Trophoblast cell (in vitro differentiated cells and primary cell): ENCODE data around the gene GNPDA1.

Experiments
- DNase-seq, 2 donors: peaks; one replicate each; pipeline ENCODE4 v3.0.0-alpha.2; 2016
- H2AFZ ChIP-seq: 2 replicates; pipeline ENCODE4 v1.6.1; 2013; ENCODE audit warnings: low read length, moderate library complexity, mild to moderate bottlenecking; ENCODE audit not compliant: insufficient read depth, poor library complexity
- H2AK5ac ChIP-seq: 2 replicates; pipeline ENCODE4 v1.6.1; 2013; ENCODE audit warnings: mild to moderate bottlenecking, low read length
- H2BK120ac ChIP-seq: 2 replicates; pipeline ENCODE4 v1.6.1; 2013; ENCODE audit warnings: low read length, mild to moderate bottlenecking, moderate library complexity; ENCODE audit not compliant: insufficient read depth, poor library complexity
- H2BK12ac ChIP-seq: 2 replicates; pipeline ENCODE4 v1.6.1; 2013; ENCODE audit warnings: mild to moderate bottlenecking, low read length, moderate library complexity
- H2BK5ac ChIP-seq: 2 replicates; pipeline ENCODE4 v1.6.1; 2013; ENCODE audit warnings: low read length, low read depth, moderate library complexity, mild to moderate bottlenecking; ENCODE audit not compliant: poor library complexity
- H3K14ac ChIP-seq: 2 replicates; pipeline ENCODE4 v1.6.1; 2013; ENCODE audit warnings: mild to moderate bottlenecking, low read length
- H3K18ac ChIP-seq: 2 replicates; pipeline ENCODE4 v1.6.1; 2013; ENCODE audit warnings: mild to moderate bottlenecking, low read length
- H3K23ac ChIP-seq: 2 replicates; pipeline ENCODE4 v1.6.1; 2013; ENCODE audit warnings: low read length
- H3K27ac ChIP-seq: 2 replicates; pipeline ENCODE4 v1.5.1; 2013; ENCODE audit warnings: low read depth, mild to moderate bottlenecking, inconsistent platforms, low read length, moderate library complexity
- H3K27me3 ChIP-seq: 2 replicates; pipeline ENCODE4 v1.6.1; 2013; ENCODE audit warnings: inconsistent platforms, mild to moderate bottlenecking, low read length, moderate library complexity; ENCODE audit not compliant: insufficient read depth
- H3K36me3 ChIP-seq, 2 experiments: 1 replicate in 1 of 2; 2 replicates in 1 of 2; pipeline ENCODE4 v1.6.1; 2013; ENCODE audit warnings: low read length in 2 of 2, mild to moderate bottlenecking in 2 of 2, moderate library complexity in 1 of 2; ENCODE audit not compliant: insufficient read depth in 2 of 2, control insufficient read depth in 1 of 2
- H3K4ac ChIP-seq: 2 replicates; pipeline ENCODE4 v1.6.1; 2013; ENCODE audit warnings: low read depth, mild to moderate bottlenecking, low read length, moderate library complexity
- H3K4me1 ChIP-seq, 2 experiments: 1 replicate in 1 of 2; 2 replicates in 1 of 2; pipeline ENCODE4 v1.6.1; 2013; ENCODE audit warnings: low read length in 2 of 2, mild to moderate bottlenecking in 2 of 2, moderate library complexity in 1 of 2; ENCODE audit not compliant: insufficient read depth in 2 of 2, control insufficient read depth in 1 of 2
- H3K4me2 ChIP-seq: 2 replicates; pipeline ENCODE4 v1.6.1; 2013; ENCODE audit warnings: inconsistent platforms, mild to moderate bottlenecking, low read length, moderate library complexity
- H3K4me3 ChIP-seq: 2 replicates; pipeline ENCODE4 v1.5.1; 2013; ENCODE audit warnings: mild to moderate bottlenecking, low read depth, low read length, inconsistent platforms
- H3K79me1 ChIP-seq: one replicate; pipeline ENCODE4 v1.6.1; 2013; ENCODE audit warnings: low read length
- H3K79me2 ChIP-seq: 2 replicates; pipeline ENCODE4 v1.6.1; 2013; ENCODE audit warnings: low read length, mild to moderate bottlenecking; ENCODE audit not compliant: control insufficient read depth, insufficient read depth, poor library complexity
- H3K9ac ChIP-seq: 2 replicates; pipeline ENCODE4 v1.6.1; 2013; ENCODE audit warnings: mild to moderate bottlenecking, low read length
- H3K9me3 ChIP-seq: 2 replicates; pipeline ENCODE4 v1.6.1; 2013; ENCODE audit warnings: low read depth, mild to moderate bottlenecking, control low read depth, inconsistent platforms, low read length; ENCODE audit not compliant: insufficient read depth
- H4K12ac ChIP-seq: 2 replicates; pipeline ENCODE4 v1.6.1; 2013; ENCODE audit warnings: low read depth, mild to moderate bottlenecking, low read length, moderate library complexity
- H4K8ac ChIP-seq: 2 replicates; pipeline ENCODE4 v1.6.1; 2013; ENCODE audit warnings: low read depth, mild to moderate bottlenecking, low read length, moderate library complexity
- H4K91ac ChIP-seq: one replicate; pipeline ENCODE4 v1.6.1; 2013; ENCODE audit warnings: low read depth, mild to moderate bottlenecking, low read length, moderate library complexity
- WGBS: extraction: QIAGEN DNeasy Blood & Tissue Kit; methylation state at CpG from one replicate; pipeline ENCODE4 v1.1.7; 2013; ENCODE audit warnings: missing lambda C conversion rate; ENCODE audit not compliant: insufficient read length, insufficient coverage; ENCODE audit errors: extremely low coverage; 5-methylcytosine and 5-hydroxymethylcytosine counted together

GNPDA1 gene

DNA sequence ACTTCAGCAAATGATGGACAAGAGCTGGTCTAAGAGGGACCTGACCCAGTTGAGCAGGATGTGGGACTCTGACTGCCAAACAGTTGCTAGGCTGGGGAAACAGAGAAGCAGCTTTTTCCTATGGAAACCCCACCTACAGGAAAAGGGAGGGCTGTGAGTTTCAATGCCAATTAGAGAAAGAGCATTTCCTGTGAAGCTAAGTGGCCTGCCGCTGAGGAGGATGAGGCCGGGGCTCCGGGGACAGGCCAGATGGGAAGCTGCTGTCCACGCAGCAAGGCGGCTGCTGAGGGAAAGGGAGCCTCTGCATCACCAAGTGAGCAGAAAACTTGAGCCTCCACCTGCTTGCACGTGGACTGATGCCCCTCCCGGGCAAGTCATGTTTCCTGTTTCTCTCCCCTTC, 54.7 kb downstream of the GNPDA1 start, which contains the start of gene PCDH12:
Gene PCDH12 (minus strand): TSS at position 90 of the 400 bp plus-strand sequence. CDS start 351 bp downstream, outside the sequence.
- no peak within 1 kb of the TSS for H4K8ac ChIP-seq
- H3K4me1 ChIP-seq, result no peaks in the 10 kb centered on the region
- H3K79me2 ChIP-seq, result no peaks in the 10 kb centered on the region
- no peak within 1 kb of the TSS for H3K14ac ChIP-seq
- no peak within 1 kb of the TSS for H3K23ac ChIP-seq
- no peak within 1 kb of the TSS for H2BK12ac ChIP-seq
- H3K27ac ChIP-seq, result no peak within 1 kb of the TSS
- no peak within 1 kb of the TSS for H3K9ac ChIP-seq
- H4K12ac ChIP-seq, result no peak within 1 kb of the TSS
- no peaks in the 10 kb centered on the region for H3K36me3 ChIP-seq
- H2BK5ac ChIP-seq, result no peak within 1 kb of the TSS
- WGBS, result no CpG with 5 or more reads among the region's 7 CpGs
- H3K4ac ChIP-seq, result no peak within 1 kb of the TSS
- no peak within 1 kb of the TSS for H2AFZ ChIP-seq
- no peak within 1 kb of the TSS for H2BK120ac ChIP-seq
- no peaks in the 10 kb centered on the region for H3K79me1 ChIP-seq
- DNase-seq, result no peak
- H3K9me3 ChIP-seq, result peaks cover 2% of the 10 kb centered on the region
- H4K91ac ChIP-seq, result no peak within 1 kb of the TSS
- no peak within 1 kb of the TSS for H2AK5ac ChIP-seq
- H3K27me3 ChIP-seq, result no peaks in the 10 kb centered on the region
- no peak within 1 kb of the TSS for H3K18ac ChIP-seq
- H3K4me3 ChIP-seq, result no peak within 1 kb of the TSS
- no peak within 1 kb of the TSS for H3K4me2 ChIP-seq

DNA sequence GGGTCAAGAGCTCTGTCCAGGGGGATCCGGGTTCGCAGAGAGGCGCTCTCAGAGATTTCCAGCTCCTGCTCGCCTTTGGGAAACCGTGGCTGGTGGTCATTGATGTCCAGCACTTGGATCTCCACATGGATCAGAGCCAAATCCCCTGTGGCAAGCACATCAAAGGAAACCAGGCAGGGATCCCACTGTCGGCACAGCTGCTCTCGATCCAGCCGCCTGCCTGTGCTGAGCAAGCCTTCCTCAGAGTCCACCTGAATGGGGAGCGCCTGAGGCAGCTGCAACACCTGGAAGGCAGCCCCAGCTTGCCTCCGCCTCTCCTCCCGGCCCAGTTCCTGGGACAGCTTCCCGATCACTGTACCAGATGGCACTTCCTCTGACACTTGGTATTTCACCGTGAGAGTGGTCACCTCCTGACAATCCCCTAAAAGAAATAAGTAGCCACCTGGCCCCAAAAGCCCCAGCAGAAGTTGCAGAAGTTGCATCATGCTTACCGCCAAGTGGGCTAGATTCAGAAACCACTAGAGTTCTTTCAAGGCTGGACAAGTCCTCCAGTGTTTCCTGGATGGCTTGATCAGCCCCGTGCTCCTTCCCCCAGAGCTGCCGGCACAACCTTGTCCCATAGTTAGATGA, 55.3 kb downstream of the GNPDA1 start:
- peaks cover 2% of the 10 kb centered on the region for H3K9me3 ChIP-seq
- H2BK120ac ChIP-seq, result no peak overlapping the region
- H3K27me3 ChIP-seq, result no peaks in the 10 kb centered on the region
- H3K4me1 ChIP-seq, result no peaks in the 10 kb centered on the region
- no peak overlapping the region for H3K18ac ChIP-seq
- no peak overlapping the region for H3K9ac ChIP-seq
- no peak overlapping the region for H3K4me2 ChIP-seq
- no peak overlapping the region for H3K23ac ChIP-seq
- H4K8ac ChIP-seq, result no peak overlapping the region
- H2BK12ac ChIP-seq, result no peak overlapping the region
- H4K91ac ChIP-seq, result no peak overlapping the region
- H2BK5ac ChIP-seq, result no peak overlapping the region
- WGBS, result no CpG with 5 or more reads among the region's 16 CpGs
- no peak overlapping the region for H2AFZ ChIP-seq
- H3K4me3 ChIP-seq, result no peak overlapping the region
- H3K27ac ChIP-seq, result no peak overlapping the region
- no peak overlapping the region for H4K12ac ChIP-seq
- no peak overlapping the region for H2AK5ac ChIP-seq
- H3K79me2 ChIP-seq, result no peaks in the 10 kb centered on the region
- H3K79me1 ChIP-seq, result no peaks in the 10 kb centered on the region
- DNase-seq, result no peak
- H3K36me3 ChIP-seq, result no peaks in the 10 kb centered on the region
- no peak overlapping the region for H3K4ac ChIP-seq
- H3K14ac ChIP-seq, result no peak overlapping the region

DNA sequence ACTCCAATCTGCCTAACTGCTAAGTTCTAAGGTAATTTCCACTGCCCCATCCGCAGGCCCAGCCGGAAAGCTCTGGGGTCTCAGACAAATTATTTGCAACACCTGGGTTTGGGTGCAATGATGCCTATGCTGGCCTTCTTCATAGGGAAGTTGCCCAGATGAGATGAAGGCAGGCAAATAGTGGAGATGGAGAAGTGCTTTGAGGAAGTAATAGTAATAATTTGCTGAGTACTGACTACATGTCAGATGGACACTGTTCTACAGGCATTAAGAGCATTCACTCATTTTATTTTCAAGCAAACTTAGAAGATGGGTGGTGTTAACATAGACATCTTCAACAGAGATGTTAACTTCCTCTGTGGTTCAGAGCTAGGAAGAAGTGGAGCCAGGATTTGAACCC, 58.6 kb downstream of the GNPDA1 start:
- H2BK120ac ChIP-seq, result no peak overlapping the region
- H4K8ac ChIP-seq, result no peak overlapping the region
- no peak overlapping the region for H4K91ac ChIP-seq
- H3K79me2 ChIP-seq, result no peaks in the 10 kb centered on the region
- no peak overlapping the region for H2AFZ ChIP-seq
- no peak for DNase-seq
- no CpG with 5 or more reads among the region's 2 CpGs for WGBS
- no peak overlapping the region for H2AK5ac ChIP-seq
- H2BK12ac ChIP-seq, result no peak overlapping the region
- no peak overlapping the region for H3K4me3 ChIP-seq
- no peaks in the 10 kb centered on the region for H3K79me1 ChIP-seq
- H3K9me3 ChIP-seq, result peaks cover 2% of the 10 kb centered on the region
- H3K36me3 ChIP-seq, result no peaks in the 10 kb centered on the region
- no peak overlapping the region for H3K4me2 ChIP-seq
- H3K23ac ChIP-seq, result no peak overlapping the region
- no peak overlapping the region for H3K27ac ChIP-seq
- no peak overlapping the region for H3K18ac ChIP-seq
- H3K9ac ChIP-seq, result no peak overlapping the region
- no peak overlapping the region for H2BK5ac ChIP-seq
- no peak overlapping the region for H4K12ac ChIP-seq
- no peak overlapping the region for H3K4ac ChIP-seq
- no peaks in the 10 kb centered on the region for H3K4me1 ChIP-seq
- no peak overlapping the region for H3K14ac ChIP-seq
- H3K27me3 ChIP-seq, result no peaks in the 10 kb centered on the region

DNA sequence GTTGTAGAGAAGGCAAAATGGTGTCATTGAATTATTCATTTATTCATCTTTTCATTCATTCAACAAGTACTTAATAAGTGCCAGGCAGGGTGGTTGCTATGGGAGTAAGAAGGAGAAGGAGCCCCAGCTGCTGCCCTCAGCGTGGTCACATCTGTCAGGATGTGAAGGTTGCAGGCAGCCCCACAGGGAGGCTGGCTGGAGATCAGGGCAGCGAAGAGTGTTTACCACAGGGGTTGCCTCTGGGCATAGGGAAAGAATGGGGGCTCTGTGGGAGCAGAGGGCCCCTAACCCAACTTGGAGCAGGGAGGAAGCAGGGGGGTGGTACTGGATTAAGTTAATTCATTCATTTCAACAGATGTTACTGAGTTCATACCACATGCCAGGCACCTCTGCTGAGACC, 60.8 kb downstream of the GNPDA1 start:
- Histone ChIP-seq H4K12ac (no peak overlapping the region), H3K9ac (no peak overlapping the region), H3K4me3 (no peak overlapping the region), H3K36me3 (no peaks in the 10 kb centered on the region), H2AFZ (no peak overlapping the region), H3K18ac (no peak overlapping the region), H3K4me2 (no peak overlapping the region), H2BK5ac (no peak overlapping the region), H2BK12ac (no peak overlapping the region), H3K23ac (no peak overlapping the region), H3K4ac (no peak overlapping the region), H3K14ac (no peak overlapping the region), H2BK120ac (no peak overlapping the region), H3K27me3 (no peaks in the 10 kb centered on the region), H3K79me2 (no peaks in the 10 kb centered on the region), H2AK5ac (no peak overlapping the region), H4K91ac (no peak overlapping the region), H3K4me1 (no peaks in the 10 kb centered on the region), H4K8ac (no peak overlapping the region), H3K27ac (no peak overlapping the region), H3K9me3 (peaks cover 2% of the 10 kb centered on the region), H3K79me1 (no peaks in the 10 kb centered on the region)
- WGBS, result no CpG with 5 or more reads among the region's 2 CpGs
- DNase-seq, result no peak
